Superior temporal gyrus (tissue), 1 donor: ENCODE data around the gene RASGEF1C.
A peak's percentile ranks its signal among the peaks of the same experiment; 100 is the strongest.
"Not testable (repeated sequence)": the region's sequence is repeated elsewhere in the genome, so short reads cannot be mapped to it uniquely, and the experiment has no call there.

Experiments
- DNase-seq: peaks from one replicate; pipeline ENCODE4 v3.0.0-alpha.2; 2016; ENCODE audit errors: extremely low spot score

RASGEF1C gene

GRCh38 chr5:180135967-180136629, 72.9 kb downstream of the RASGEF1C start:
- no peak for DNase-seq

GRCh38 chr5:180135128-180135955, 73.7 kb downstream of the RASGEF1C start:
- DNase-seq, result no peak

- no peak for DNase-seq
Measured at GRCh38 chr5:180133971-180134508, 75.0 kb downstream of the RASGEF1C start.

GRCh38 chr5:180133551-180133950, 75.5 kb downstream of the RASGEF1C start:
- no peak for DNase-seq

GRCh38 chr5:180133060-180133459, 76.0 kb downstream of the RASGEF1C start:
- DNase-seq, result no peak

GRCh38 chr5:180130876-180131740, 77.9 kb downstream of the RASGEF1C start:
- no peak for DNase-seq

GRCh38 chr5:180130291-180130869, 78.6 kb downstream of the RASGEF1C start:
- DNase-seq, result no peak

- DNase-seq, result no peak
Measured at GRCh38 chr5:180129291-180130190, 79.5 kb downstream of the RASGEF1C start.

- peak; percentile 80 for DNase-seq
Measured at GRCh38 chr5:180128671-180129261, 80.2 kb downstream of the RASGEF1C start.

GRCh38 chr5:180127682-180128670, 81.0 kb downstream of the RASGEF1C start:
- DNase-seq, result no peak

GRCh38 chr5:180126716-180127681, 82.0 kb downstream of the RASGEF1C start:
- peak; percentile 42 for DNase-seq

GRCh38 chr5:180126156-180126555, 82.9 kb downstream of the RASGEF1C start:
- DNase-seq, result not testable (repeated sequence)

- not testable (repeated sequence) for DNase-seq
Measured at GRCh38 chr5:180124662-180125061, 84.3 kb downstream of the RASGEF1C start.

- no peak for DNase-seq
Measured at GRCh38 chr5:180122875-180123274, 86.1 kb downstream of the RASGEF1C start.

- DNase-seq, result peak; percentile 41
Measured at GRCh38 chr5:180121826-180122413, 87.1 kb downstream of the RASGEF1C start.

GRCh38 chr5:180120237-180121101, 88.5 kb downstream of the RASGEF1C start:
- DNase-seq, result no peak
